Activated CD4-positive, alpha-beta T cell treated with anti-CD3 and anti-CD28 coated beads for 4 hours (primary cell): Measurements from ENCODE around the gene USP31.

Experiments used
- DNase-seq, 2 donors: peaks; one replicate each; pipeline ENCODE4 v3.0.0-alpha.2; 2020

The USP31 gene

GRCh38 chr16:23052908-23053580 is 96.2 kb downstream of the USP31 start:
- no peak for DNase-seq

- no peak for DNase-seq
Measured at GRCh38 chr16:23052221-23052620, 97.0 kb downstream of the USP31 start.

- DNase-seq = no peak
Measured at GRCh38 chr16:23051587-23051986, 97.7 kb downstream of the USP31 start.

GRCh38 chr16:23048164-23048563 is 101.1 kb downstream of the USP31 start:
- DNase-seq = no peak

GRCh38 chr16:23045025-23045424 is 104.2 kb downstream of the USP31 start:
- DNase-seq = no peak

GRCh38 chr16:23040246-23040645 is 109.0 kb downstream of the USP31 start:
- DNase-seq = no peak

- no peak for DNase-seq
Measured at GRCh38 chr16:23039118-23039517, 110.1 kb downstream of the USP31 start.

- no peak for DNase-seq
Measured at GRCh38 chr16:23035240-23035639, 114.0 kb downstream of the USP31 start.

GRCh38 chr16:23031508-23032098 is 117.6 kb downstream of the USP31 start:
- DNase-seq = no peak

GRCh38 chr16:23029733-23030420 is 119.4 kb downstream of the USP31 start:
- no peak for DNase-seq

GRCh38 chr16:23027386-23027785 is 121.9 kb downstream of the USP31 start:
- no peak for DNase-seq

GRCh38 chr16:23026784-23027362 is 122.4 kb downstream of the USP31 start:
- no peak for DNase-seq

- DNase-seq = no peak
Measured at GRCh38 chr16:23025692-23026307, 123.5 kb downstream of the USP31 start.

- DNase-seq = no peak
Measured at GRCh38 chr16:23024044-23024443, 125.2 kb downstream of the USP31 start.

GRCh38 chr16:23020084-23020483 is 129.2 kb downstream of the USP31 start:
- no peak for DNase-seq

GRCh38 chr16:23016368-23016767 is 132.9 kb downstream of the USP31 start:
- no peak for DNase-seq

GRCh38 chr16:23015580-23015979 is 133.7 kb downstream of the USP31 start:
- no peak for DNase-seq

GRCh38 chr16:23014592-23014991 is 134.7 kb downstream of the USP31 start:
- no peak for DNase-seq
